RWPE1 (cell line): ENCODE data around the gene COA5.

Experiments used
- CTCF ChIA-PET: fragments of 350-600 bp; sonication (Branson Sonifier 250); formaldehyde crosslinking; extraction: SDS; loops from one replicate; lab custom pipeline; 2021; lab: Yijun Ruan, JAX
- POLR2A ChIA-PET: fragments of 400-600 bp; formaldehyde crosslinking; extraction: SDS; loops from one replicate; lab custom pipeline; 2020; ENCODE audit warnings: antibody characterized with exemption; ENCODE audit not compliant: low non-redundant PET; lab: Yijun Ruan, JAX
- DNase-seq: peaks from one replicate; pipeline ENCODE4 v3.0.0; 2012; ENCODE audit warnings: low spot score
- H3K27ac ChIP-seq: fragments of 450-650 bp; 2 replicates; pipeline ENCODE4 v1.5.1; 2017
- TF ChIP-seq, protein P1 (sequence below): fragments of 450-650 bp; conservative IDR thresholded peaks from 2 replicates; pipeline ENCODE4 v1.5.1; 2017; ENCODE audit warnings: low read depth, mild to moderate bottlenecking

Gene COA5, protein sequence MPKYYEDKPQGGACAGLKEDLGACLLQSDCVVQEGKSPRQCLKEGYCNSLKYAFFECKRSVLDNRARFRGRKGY

DNA sequence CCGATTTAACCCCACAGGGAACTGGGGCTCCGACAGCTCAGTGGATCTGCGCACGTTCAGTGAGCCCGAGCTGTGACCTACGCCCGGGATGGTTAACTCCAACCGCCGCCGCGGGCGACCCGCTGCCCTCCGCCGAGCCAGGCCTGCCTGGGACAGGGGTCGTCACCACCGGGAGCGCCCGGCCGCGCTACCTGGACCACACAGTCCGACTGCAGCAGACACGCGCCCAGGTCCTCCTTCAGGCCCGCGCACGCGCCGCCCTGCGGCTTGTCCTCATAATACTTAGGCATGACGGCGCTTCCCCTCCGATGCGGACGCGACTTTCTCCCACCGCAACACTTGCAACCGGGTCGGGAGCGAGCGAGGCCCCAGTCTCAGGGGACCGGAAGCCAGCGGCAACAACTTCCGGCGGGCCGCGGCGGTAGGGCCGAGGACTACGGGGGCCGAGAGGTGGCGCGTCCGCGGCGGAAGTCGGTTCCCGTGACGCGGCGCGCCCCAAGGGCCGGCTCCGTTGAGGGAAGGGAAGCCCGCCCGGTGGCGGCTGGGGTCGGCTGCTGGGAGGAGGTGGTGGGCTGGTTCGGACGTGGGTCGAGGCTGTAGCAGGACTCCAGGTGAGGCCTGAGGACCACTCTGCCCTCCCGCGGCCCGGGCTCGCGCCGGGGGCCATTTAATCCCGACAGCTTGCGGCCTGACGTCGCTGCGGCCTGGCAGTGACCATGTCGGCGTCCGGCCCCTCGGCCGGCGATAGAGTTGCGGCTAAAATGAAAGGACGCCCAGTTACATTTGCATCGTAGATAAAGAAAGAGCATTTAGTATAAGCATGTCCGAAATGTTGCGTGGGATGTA lies at the start of gene COA5, which contains the start of gene UNC50:
COA5 (minus strand) TSS at position 397 of the 846 bp plus-strand sequence; CDS start at position 290, 107 bp downstream.
UNC50 (plus strand) TSS at position 474 of the 846 bp plus-strand sequence. CDS start 1,171 bp downstream, outside the sequence.
- peak; percentile 92 for DNase-seq
- peak within 1 kb of the TSS; percentile 81 for H3K27ac ChIP-seq
- ChIA-PET CTCF (interaction anchor here (0.5 kb wide), 1 partner anchor 129 kb away, joined by 3 read pairs; no protein-coding TSS in a partner anchor), POLR2A (no interaction called here)
- TF ChIP-seq, protein P1, sequence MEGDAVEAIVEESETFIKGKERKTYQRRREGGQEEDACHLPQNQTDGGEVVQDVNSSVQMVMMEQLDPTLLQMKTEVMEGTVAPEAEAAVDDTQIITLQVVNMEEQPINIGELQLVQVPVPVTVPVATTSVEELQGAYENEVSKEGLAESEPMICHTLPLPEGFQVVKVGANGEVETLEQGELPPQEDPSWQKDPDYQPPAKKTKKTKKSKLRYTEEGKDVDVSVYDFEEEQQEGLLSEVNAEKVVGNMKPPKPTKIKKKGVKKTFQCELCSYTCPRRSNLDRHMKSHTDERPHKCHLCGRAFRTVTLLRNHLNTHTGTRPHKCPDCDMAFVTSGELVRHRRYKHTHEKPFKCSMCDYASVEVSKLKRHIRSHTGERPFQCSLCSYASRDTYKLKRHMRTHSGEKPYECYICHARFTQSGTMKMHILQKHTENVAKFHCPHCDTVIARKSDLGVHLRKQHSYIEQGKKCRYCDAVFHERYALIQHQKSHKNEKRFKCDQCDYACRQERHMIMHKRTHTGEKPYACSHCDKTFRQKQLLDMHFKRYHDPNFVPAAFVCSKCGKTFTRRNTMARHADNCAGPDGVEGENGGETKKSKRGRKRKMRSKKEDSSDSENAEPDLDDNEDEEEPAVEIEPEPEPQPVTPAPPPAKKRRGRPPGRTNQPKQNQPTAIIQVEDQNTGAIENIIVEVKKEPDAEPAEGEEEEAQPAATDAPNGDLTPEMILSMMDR = no peak

DNA sequence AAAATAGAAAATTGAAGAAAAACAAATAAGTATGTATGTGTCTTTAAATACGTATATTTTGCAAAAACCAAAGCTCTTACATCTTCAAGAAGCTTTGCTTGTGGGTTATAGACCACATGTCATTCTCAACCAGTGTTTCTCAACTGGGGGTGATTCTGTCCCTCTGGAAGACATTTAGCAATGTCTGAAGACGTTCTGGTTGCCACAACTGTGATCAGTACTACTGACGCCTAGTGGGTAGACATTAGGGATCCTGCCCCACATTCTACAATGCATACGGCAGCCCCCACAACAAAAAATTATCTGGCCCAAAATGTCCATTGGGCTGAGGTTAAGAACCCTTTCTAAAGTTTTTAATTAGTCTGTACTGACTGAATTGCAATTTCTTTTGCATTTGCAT lies 48.5 kb upstream of the COA5 start:
- CTCF ChIA-PET = no interaction called here
- no peak overlapping the region for H3K27ac ChIP-seq
- no peak for DNase-seq
- TF ChIP-seq, protein P1 = no peak
- POLR2A ChIA-PET = no interaction called here

DNA sequence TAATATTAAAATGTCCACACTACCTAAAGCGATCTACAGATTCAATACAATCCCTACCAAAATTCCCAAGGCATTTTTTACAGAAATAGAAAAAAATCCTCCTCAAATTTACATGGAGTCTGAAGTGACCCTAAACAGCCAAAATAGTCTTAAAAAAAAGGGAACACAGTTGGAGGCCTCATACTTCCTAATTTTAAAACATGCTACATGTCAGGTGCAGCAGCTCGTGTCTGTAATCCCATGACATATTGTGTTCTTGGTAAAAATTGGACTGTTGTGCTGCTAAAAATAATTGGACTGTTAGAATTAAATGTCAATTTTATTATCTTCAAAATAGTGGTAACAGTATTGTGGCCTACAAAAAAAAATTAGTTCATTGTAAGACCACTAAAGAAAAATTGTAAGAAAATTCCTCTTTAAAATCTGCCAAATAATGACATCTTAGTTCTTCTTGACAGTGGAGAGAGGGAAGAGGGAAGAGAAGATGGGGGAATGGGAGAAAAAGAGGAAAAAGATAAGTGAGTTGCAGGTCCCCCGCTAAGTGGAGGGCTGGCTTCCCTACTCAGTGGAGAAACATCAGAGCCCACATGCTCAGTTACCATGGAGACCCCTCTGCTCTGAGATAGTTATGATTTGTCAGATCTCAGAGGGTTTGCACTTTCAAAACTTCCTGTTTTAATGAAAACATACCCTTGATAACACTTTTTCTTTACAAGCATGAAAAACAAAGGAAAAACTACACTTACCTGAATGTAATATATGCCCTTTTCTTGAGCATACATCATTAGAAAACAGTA lies 46.6 kb upstream of the COA5 start:
- no peak overlapping the region for H3K27ac ChIP-seq
- CTCF ChIA-PET = interaction anchor here (0.7 kb wide), 1 partner anchor 78 kb away, joined by 6 read pairs; no protein-coding TSS in a partner anchor
- POLR2A ChIA-PET = no interaction called here
- TF ChIP-seq, protein P1 = no peak
- DNase-seq = no peak

DNA sequence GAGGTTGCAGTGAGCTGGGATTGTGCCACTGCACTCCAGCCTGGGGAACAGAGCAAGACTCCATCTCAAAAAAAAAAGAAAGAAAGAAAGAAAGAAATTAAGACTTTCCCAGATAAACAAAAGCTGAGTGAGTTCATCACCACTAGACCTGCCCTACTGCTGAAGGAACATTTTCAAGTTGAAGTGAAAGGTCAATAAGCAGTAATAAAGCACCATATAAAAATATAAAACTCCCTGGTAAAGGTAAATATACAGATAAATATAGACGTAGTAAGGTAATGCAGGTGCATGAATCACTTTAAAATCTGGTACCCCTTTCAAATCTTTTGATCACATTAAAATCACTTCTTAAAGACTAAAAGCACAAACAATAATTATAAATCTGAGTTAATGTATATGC lies 42.7 kb upstream of the COA5 start:
- CTCF ChIA-PET = interaction anchor here (0.7 to 0.8 kb wide), 2 partner anchors 81 to 187 kb away, joined by 3 to 4 read pairs; no protein-coding TSS in a partner anchor
- POLR2A ChIA-PET = no interaction called here

DNA sequence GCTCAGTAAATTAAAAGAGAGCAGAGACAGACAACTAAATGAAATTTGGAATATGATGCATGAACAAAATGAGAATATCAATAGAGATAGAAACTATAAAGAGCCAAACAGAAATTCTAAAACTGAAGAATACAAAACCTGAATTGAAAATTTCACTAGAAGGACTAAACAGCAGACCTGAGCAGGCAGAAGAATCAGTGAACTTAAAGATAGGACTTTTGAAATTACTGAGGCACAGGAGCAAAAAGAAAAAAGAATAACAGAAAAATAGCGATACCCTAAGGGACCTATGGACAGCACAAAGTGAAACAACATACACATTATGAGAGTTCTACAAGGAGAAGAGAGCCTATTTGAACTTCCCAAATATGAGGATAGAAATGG lies 41.7 kb upstream of the COA5 start:
- ChIA-PET CTCF (interaction anchor here (0.5 to 1.5 kb wide), 28 partner anchors 10 to 422 kb away, joined by 3 to 39 read pairs (median 4); no protein-coding TSS in a partner anchor), POLR2A (no interaction called here)
- no peak overlapping the region for H3K27ac ChIP-seq
- TF ChIP-seq, protein P1 = no peak
- DNase-seq = no peak

More for the DNA sequence above, 42.7 kb upstream of the COA5 start:
- H3K27ac ChIP-seq = no peak overlapping the region
- TF ChIP-seq, protein P1 = no peak
- no peak for DNase-seq
